Measurements from ENCODE around the gene RFX1.
A peak's percentile ranks its signal among the peaks of the same experiment; 100 is the strongest.
"Not testable (repeated sequence)": the region's sequence is repeated elsewhere in the genome, so short reads cannot be mapped to it uniquely, and the experiment has no call there.

Gene RFX1

GRCh38 chr19:14051980-14052379 lies 45.9 kb upstream of the RFX1 start:
- no peak overlapping the region for H3K4me3 ChIP-seq (ENCODE audit: low read depth, low read length)
- no peak for TF ChIP-seq CTCF (IDR thresholded peaks at IDR 0.05; ENCODE audit: insufficient read depth, low read depth, low read length, missing control alignments)
- no peak for DNase-seq (ENCODE audit: low read depth)

- not testable (repeated sequence) for DNase-seq (ENCODE audit: low read depth)
Measured at GRCh38 chr19:14050961-14051360, 44.8 kb upstream of the RFX1 start.

GRCh38 chr19:14050512-14050911 lies 44.4 kb upstream of the RFX1 start:
- no peak for TF ChIP-seq CTCF (IDR thresholded peaks at IDR 0.05; ENCODE audit: insufficient read depth, low read depth, low read length, missing control alignments)
- DNase-seq (ENCODE audit: low read depth) = no peak
- no peak overlapping the region for H3K4me3 ChIP-seq (ENCODE audit: low read depth, low read length)

More at GRCh38 chr19:14050961-14051360, 44.8 kb upstream of the RFX1 start:
- not testable (repeated sequence) for H3K4me3 ChIP-seq (ENCODE audit: low read depth, low read length)

- no peak overlapping the region for H3K4me3 ChIP-seq (ENCODE audit: low read depth, low read length)
- TF ChIP-seq CTCF (IDR thresholded peaks at IDR 0.05; ENCODE audit: insufficient read depth, low read depth, low read length, missing control alignments) = peak; percentile 93
- peak; percentile 54 for DNase-seq (ENCODE audit: low read depth)
Measured at GRCh38 chr19:14048443-14049153, 42.5 kb upstream of the RFX1 start.

- not testable (repeated sequence) for H3K4me3 ChIP-seq (ENCODE audit: low read depth, low read length); DNase-seq (ENCODE audit: low read depth)
Measured at GRCh38 chr19:14047866-14048265, 41.7 kb upstream of the RFX1 start.

GRCh38 chr19:14042659-14043608 lies 36.8 kb upstream of the RFX1 start:
- DNase-seq (ENCODE audit: low read depth) = peak; percentile 88
- peak; percentile 55 for TF ChIP-seq CTCF (IDR thresholded peaks at IDR 0.05; ENCODE audit: insufficient read depth, low read depth, low read length, missing control alignments)
- H3K4me3 ChIP-seq (ENCODE audit: low read depth, low read length) = not testable (repeated sequence)

GRCh38 chr19:14039181-14039580 lies 33.1 kb upstream of the RFX1 start:
- DNase-seq (ENCODE audit: low read depth) = no peak
- TF ChIP-seq CTCF (IDR thresholded peaks at IDR 0.05; ENCODE audit: insufficient read depth, low read depth, low read length, missing control alignments) = no peak
- H3K4me3 ChIP-seq (ENCODE audit: low read depth, low read length) = no peak overlapping the region

All from GM12865 (cell line).